ENCODE data around the gene EYS.
"Not testable (repeated sequence)": the region's sequence is repeated elsewhere in the genome, so short reads cannot be mapped to it uniquely, and the experiment has no call there.

EYS gene

DNA sequence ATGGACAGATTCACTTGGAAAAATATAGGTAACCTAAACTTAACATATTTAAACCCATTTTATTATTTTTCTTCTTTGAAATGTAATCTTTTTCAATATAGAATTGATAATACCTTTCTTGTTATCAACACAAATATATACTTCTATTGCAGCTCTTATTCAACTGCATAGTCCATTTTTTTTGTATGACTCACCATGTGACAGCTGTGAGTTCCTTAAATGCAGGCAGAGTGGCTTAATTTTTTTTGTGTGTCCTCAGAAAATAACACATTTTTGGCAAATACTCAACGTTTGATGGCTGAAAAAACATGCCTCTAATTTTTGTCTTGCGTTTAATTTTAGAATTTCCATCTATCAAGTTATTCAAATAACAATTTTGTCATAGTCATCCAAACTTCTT, 1616.7 kb downstream of the EYS start:
- no peak for DNase-seq (ENCODE audit: low read depth in 1 of 2, low spot score in 1 of 2)

DNA sequence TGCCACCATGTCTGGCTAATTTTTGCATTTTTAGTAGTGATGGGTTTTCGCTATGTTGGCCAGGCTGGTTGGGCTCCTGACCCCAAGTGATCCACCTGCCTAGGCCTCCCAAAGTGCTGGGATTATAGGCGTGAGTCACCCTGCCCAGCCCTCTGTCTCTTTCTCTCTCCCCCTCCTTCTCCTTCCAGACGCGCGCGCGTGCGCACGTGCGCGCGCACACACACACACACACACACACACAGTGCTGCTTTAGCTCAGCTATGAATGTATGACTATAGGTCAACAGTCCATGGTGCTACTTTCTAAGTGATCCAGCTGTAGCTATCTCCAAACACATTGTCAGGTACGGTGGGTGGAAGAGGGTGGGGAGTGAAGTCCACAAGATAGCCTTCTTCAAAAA, 1621.9 kb downstream of the EYS start:
- no peak for DNase-seq (ENCODE audit: low read depth in 1 of 2, low spot score in 1 of 2)

DNA sequence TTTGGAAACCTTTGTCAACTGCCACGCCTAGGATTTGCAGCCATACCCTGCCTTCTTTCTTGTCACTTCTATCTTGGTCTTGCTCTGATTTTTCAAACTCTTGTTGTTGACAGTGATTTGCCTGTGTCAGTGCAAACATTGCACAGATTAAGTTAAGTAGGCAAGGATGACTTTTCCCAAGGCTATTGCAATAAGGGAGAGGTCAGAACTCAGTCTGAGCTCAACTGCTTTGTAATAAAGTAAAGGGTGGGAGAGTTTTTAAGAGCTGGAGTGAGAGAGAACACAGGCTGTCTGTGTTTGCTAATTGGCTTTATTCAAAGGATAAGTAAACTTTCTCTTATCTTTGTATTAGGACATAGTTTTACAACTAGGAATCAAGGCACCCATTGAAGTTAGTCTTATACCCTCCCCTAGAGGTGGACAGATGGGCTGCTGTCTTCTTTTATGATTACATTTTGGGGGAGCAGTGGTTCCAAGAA, 1622.8 kb downstream of the EYS start:
- DNase-seq (ENCODE audit: low read depth in 1 of 2, low spot score in 1 of 2) = no peak

DNA sequence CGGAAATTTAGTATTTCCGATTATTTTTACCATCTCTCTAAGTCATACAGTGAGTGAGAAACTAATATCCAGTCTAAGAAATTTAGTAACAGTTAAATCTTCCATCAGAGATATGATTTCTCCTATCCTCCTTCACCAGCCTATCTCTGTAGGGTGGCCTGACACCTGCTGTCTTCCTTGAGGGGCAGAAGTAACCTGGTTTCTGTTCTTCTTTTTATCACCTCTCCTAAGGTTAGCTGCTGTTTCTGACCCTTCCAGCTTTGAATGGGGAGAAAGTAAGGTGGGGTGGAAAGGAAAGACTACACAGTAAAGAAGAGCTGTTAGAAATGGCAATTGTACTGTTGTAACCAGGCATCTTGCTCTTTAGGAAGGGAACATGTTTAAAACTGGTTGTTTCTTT, 1623.8 kb downstream of the EYS start:
- no peak for DNase-seq (ENCODE audit: low read depth in 1 of 2, low spot score in 1 of 2)

DNA sequence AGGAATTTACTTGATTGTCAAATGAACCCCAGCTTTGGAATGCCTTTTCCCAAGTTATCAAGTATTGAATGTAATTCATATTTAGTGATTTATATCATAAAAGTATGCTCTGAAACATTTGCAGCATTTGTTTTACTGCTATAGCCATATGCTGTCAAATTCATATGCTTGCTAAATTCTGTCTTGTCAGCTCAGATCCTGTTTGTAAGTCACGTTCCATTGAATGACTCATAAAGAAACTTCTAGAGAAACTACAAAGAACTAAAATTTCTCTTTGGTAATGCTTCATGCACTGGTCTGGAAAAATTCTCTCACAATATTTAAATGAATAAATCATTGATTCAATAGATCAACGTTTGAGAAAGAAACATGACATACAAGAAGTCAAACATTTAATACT, 1625.6 kb downstream of the EYS start:
- DNase-seq (ENCODE audit: low read depth in 1 of 2, low spot score in 1 of 2) = no peak

DNA sequence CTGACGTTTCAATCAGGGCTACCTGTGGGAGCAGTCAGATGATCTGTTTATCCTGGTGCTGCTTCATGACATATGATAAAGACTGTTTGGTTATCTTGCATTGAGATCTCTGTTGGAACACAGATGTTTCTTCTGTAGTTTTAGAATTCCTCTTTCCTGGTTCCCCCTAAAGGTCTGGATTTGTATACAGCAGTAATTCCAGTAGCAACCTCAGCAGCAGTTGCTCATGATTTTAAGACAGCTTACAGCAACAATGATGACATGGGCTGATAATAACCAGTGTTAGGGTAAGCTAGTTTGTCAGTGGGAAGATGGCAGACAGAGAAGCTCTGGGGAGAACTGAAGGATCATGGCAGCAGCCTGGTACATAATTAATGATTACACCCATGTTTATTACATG, 1632.0 kb downstream of the EYS start:
- no peak for DNase-seq (ENCODE audit: low read depth in 1 of 2, low spot score in 1 of 2)

DNA sequence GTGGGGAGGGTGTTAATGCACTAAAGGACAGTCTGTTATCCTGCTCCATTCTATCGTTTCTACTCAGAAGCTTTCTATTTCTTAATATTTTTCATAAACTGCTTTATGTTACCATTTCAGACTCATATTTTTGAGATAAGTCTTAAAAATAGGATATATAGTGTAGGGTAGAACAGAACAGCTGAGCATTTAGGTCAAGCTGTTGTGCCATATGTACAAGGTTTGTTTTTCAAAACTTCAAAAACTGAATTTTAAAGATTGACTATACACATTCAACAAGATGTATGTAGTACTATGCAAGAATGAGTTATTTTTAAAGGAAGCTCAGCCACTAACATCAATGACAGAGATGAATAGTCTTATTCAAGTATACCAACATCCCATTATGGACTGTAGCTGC, 1634.3 kb downstream of the EYS start:
- no peak for DNase-seq (ENCODE audit: low read depth in 1 of 2, low spot score in 1 of 2)

DNA sequence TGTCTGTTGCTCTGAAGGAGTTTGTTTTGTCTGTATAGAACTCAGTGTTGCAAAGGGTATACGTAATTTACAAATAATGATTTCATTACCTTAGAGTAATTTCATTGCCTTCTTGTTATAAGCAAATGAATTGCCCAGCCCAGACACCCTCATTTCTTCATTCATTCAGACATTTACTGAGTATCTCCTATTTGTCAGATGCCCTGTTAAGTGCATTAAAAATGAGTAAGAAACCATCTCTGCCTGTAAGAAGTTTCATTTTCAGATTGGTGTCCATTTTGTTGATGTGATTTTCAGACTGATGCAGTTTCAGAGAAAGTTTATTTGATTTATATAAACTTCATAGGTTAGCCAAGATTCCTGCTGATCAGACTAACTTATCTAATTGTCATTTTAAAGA, 1642.1 kb downstream of the EYS start:
- no peak for DNase-seq (ENCODE audit: low read depth in 1 of 2, low spot score in 1 of 2)

DNA sequence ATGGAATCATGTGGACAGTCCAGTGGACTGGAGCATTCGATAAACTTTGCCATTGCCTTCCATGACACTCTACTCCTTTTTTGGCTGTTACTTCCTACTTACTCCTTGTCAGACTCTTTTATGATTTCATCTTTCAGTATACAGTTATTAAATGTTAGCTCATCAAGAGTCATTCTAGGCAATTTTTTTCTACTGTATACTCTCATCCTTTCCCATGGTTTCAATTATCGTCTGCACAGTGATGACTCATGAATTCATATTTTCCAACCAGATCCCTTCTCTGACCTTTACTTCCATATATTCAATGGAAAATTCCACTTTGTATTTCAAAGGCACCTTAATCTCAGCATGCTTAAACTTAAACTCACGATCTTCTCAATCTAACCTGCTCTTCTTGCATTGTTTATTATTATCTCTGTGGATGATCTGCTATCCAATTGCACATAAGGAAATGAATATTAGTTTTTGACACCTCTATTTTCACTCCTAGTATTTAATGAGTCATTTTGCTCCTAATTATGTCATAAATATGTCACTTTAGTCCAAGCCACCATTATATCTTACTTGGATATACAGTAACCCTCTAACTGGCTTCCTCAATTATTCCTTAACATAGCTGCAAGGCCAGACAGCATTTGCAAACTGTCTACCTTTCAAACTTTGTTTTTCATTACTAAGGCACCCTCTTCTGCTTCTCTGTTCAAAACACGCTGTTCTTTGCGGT, 1643.9 kb downstream of the EYS start:
- DNase-seq (ENCODE audit: low read depth in 1 of 2, low spot score in 1 of 2) = no peak

DNA sequence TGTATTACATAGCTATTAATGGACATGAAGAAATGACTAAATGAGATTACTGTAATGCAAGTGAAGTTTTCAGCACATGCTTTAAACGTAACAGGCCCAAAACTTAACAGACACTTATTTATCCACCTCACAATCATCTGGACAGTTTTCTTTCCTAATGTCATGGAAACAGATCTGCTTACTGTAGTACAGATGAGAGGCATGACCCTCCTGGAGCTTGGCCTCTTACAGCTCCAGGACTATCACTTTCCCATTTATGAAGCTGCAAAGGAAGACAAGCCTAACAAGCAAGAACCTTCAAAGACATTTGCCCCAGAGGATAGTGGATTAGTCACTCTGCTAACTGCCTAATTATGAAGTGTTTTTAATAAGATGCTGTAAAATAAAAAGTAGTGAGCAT, 1652.2 kb downstream of the EYS start:
- no peak for DNase-seq (ENCODE audit: low read depth in 1 of 2, low spot score in 1 of 2)

DNA sequence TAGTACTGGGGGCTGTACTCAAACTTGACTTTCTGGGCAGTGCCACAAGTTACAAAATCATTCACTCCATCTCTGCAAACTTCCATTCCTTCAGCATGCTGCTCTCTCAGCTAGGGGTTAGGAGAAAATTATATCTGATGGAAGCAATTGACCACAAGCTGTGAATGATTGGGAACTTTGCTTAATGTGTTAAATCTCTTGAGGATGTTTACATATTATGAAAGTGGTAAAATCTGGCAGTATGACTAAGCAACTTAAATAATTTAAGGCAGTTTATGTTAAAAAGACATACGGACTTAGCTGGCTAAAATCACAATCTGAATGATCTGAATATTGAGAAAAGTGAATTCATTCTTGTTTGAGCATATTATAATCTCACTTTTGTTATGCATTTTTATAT, 1656.4 kb downstream of the EYS start:
- DNase-seq (ENCODE audit: low read depth in 1 of 2, low spot score in 1 of 2) = no peak

DNA sequence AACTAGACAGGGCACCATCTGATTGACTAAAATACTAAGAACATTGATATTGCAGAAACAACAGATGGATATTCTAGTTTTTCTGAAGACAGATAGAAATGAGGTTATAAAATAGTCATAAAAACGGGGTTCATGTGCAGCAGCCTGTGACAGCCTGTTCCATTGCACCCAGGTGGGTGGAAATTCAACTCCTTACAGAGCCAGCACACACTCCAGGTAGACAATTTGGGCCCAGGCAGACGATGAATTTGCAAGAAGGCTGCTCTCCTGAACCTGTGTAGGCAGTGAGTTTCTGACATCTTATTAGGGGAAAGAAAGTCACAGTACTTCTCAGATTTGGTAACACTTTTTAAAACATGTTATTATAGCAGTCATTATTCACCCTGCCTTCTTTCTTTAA, 1657.3 kb downstream of the EYS start:
- DNase-seq (ENCODE audit: low read depth in 1 of 2, low spot score in 1 of 2) = no peak

DNA sequence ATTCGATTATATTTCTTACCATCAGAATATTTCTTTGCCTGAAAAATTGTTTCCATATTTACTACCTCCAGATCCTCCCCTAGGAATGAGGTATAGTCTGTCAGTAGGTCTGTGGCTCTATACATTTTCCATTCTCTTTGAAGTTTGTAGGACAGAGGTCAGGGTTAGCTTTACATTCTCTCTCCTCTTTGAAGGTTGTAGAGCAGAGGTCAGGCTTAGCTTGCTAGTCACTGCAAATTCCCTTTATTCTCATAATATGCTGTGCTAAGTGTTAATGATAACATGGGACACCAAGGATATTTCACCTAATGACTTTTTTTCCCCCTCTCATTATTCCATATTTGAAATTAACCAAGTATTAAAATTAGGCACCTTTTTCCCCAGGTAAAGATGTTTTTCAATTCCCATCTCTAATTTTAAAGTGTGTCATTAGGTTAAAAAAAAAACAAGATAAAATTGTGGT, 1660.2 kb downstream of the EYS start:
- DNase-seq (ENCODE audit: low read depth in 1 of 2, low spot score in 1 of 2) = no peak

DNA sequence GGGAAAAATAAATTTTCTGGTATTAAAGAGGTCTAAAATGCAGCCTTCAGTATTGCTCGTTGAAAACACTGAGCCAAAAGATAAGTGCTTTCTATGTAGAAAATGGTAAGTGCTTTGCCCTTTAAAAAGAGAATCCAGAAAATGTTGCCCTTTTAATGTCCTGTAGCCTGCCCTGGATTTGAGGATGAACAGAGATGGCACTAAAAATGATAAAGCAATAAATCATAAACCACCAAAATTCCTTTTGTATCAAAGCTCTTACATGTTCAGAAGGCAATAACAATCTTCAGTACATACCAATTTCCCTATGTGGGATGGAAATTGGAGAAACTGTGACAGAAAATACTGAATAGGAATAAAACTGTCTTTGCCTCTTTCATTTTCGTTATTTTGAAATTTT, 1665.7 kb downstream of the EYS start:
- DNase-seq (ENCODE audit: low read depth in 1 of 2, low spot score in 1 of 2) = no peak

DNA sequence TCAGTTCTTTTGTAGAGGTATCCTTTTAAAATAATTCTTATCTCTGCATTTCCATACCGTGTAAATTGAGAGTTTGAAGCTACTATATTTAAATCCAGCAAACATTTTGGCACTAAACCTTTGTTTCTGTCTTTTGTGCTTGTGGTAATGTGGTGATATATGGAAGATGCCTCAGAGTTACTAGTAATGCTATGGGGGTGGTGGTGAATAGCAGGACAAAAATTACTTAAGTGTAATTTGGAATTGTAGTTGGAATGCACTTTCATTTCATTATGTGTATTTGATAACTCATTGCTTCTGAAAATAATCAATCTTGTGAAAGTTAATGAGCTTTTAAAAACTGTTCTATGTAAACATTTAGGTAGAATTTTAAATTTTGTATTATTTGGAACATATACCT, 1666.9 kb downstream of the EYS start:
- no peak for DNase-seq (ENCODE audit: low read depth in 1 of 2, low spot score in 1 of 2)

DNA sequence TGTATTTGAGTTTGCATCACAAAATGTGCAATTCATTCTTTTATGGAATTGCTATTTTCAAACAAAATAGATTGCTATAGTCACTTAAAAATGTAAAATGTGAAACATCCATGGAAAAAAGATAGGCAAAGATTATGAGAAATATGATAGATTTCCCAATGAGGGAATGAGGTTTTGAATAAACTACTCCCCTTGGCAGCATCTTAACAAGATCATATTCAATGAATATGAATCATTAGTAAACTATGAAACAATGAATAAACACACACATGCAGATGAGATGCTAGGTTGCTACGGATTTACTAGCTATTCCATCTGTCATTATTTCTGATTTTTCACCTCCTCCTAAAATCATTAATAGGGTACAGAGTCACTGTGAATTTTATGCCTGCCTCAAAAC, 1669.6 kb downstream of the EYS start:
- DNase-seq (ENCODE audit: low read depth in 1 of 2, low spot score in 1 of 2) = no peak

DNA sequence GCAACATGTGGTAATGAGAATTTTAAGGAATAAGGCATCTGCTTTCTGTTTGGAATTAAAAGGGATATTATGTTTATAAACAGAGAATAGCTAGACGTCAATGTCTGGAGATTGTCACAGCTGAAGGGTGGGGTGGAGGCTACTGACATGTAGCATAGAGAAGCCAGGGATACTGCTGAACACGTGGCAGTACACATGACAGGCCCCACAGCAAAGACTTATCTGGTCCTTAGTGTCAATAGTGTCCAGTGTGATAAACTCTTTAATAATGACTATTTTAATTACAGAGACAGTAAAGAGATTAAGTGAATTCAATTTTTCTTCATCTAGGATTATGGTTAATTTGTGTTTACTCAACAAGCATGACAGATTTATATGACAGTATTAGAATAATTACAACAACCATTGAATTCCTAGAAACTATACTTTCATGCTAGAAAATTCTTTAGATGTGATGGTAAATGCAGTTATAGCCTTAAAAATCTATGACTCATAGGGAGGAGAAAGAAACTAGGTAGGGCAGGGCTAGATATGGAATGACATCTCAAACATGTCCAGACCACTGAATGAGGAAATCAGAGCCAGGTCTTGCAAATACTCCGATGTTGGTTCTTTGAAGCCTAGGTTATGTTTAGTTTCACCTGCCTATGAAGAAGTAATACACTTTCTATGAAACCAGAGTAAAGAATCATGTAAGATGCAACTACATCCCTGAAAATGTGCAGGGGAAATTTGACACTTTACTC, 1671.9 kb downstream of the EYS start:
- no peak for DNase-seq (ENCODE audit: low read depth in 1 of 2, low spot score in 1 of 2)

DNA sequence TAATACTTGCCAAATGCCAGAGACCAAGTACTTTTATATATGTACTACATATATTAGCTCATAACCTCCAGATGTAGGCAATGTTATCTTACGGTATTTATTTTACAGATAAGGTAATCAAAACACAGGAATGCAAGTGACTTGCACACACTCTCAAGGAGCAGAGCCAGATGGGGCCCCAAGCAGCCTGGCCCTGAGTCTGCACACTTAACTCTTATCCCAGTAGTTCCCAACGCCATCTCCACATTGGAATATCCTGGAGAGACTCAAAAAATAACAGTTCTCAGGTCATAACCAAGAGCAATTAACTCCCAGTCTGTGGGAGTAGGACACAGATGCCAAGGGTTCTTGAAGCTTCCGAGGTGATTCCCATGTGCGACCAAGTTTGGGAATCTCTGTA, 1672.7 kb downstream of the EYS start:
- no peak for DNase-seq (ENCODE audit: low read depth in 1 of 2, low spot score in 1 of 2)

DNA sequence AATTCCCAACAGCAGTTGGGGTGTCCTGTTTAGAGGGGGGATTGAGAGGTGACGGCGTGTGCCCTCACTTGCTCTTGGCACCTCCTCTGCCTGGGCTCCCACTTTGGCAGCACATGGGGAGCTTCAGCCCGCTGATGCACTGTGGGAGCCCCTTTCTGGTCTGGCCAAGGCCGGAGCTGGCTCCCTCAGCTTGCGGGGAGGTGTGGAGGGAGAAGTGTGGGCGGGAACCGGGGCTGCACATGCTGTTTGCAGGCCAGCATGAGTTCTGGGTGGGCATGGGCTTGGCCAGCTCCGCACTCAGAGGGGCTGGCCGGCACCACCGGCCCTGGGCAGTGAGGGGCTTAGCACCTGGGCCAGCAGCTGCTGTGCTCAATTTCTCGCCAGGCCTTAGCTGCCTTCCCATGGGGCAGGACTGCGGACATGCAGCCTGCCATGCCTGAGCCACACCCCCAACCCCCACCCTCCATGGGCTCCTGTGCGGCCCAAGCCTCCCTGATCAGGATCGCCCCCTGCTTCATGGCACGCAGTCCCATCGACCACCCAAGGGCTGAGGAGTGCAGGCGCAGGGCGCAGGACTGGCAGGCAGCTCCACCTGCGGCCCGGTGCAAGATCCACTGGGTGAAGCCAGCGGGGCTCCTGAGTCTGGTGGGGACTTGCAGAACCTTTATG, 1675.9 kb downstream of the EYS start:
- not testable (repeated sequence) for DNase-seq (ENCODE audit: low read depth in 1 of 2, low spot score in 1 of 2)

DNA sequence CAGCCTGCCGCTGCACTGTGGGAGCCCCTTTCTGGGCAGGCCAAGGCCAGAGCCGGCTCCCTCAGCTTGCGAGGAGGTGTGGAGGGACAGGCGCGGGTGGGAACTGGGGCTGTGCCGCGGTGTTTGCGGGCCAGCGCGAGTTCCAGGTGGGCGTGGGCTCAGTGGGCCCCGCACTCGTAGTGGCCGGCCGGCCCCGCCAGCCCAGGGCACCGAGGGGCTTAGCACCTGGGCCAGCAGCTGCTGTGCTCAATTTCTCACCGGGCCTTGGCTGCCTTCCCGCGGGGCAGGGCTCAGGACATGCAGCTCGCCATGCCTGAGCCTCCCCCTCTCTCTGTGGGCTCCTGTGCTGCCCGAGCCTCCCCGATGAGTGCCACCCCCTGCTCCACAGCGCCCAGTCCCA, 1683.3 kb downstream of the EYS start:
- no peak for DNase-seq (ENCODE audit: low read depth in 1 of 2, low spot score in 1 of 2)

DNA sequence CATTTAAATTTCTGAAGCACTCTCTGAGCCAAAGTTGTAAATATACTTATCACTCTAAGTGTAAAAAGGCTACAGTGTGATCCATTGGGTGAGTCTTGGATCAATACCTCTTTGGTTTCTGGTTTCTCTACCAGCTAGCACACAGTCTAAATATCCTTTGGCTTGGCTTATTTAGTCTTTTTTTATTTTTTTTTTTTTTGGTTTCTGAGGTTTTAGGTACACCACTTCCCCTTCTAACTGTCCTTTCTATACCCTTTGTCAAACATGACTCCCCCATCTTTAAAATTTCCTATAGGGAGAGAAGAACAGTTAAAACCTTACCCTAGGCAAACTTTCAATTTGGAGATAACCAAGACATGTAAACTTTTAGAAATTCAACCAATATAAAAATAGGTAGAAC, 1692.4 kb downstream of the EYS start:
- DNase-seq (ENCODE audit: low read depth in 1 of 2, low spot score in 1 of 2) = no peak

DNA sequence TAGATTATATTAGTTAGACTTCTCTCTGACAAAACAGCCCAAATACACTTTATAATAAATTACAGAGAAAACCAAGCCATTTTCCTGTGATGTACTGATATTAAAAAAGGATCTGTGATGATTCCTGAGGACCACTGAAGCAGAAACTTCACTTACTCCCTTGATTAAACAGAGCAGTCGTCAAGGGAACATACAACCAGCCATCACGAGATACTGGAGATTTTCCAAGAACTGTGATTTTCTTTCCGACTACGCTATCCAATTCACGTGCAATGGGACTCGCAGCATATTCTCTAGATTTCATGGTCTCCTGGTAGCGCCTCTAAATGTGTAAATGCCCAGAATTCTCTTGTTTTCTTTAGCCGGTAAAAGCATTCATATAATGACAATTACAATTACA, 1694.0 kb downstream of the EYS start:
- DNase-seq (ENCODE audit: low read depth in 1 of 2, low spot score in 1 of 2) = no peak
